NOMO-1 treated with DMSO at 0.1 percent for 48 hours (cell line): ENCODE measurements around the gene ZNF345.

ENCODE experiments used
- DNase-seq: peaks from one replicate; lab custom pipeline; 2025; ENCODE audit not compliant: unreplicated experiment; lab: John Stamatoyannopoulos, UW

The ZNF345 gene

DNA sequence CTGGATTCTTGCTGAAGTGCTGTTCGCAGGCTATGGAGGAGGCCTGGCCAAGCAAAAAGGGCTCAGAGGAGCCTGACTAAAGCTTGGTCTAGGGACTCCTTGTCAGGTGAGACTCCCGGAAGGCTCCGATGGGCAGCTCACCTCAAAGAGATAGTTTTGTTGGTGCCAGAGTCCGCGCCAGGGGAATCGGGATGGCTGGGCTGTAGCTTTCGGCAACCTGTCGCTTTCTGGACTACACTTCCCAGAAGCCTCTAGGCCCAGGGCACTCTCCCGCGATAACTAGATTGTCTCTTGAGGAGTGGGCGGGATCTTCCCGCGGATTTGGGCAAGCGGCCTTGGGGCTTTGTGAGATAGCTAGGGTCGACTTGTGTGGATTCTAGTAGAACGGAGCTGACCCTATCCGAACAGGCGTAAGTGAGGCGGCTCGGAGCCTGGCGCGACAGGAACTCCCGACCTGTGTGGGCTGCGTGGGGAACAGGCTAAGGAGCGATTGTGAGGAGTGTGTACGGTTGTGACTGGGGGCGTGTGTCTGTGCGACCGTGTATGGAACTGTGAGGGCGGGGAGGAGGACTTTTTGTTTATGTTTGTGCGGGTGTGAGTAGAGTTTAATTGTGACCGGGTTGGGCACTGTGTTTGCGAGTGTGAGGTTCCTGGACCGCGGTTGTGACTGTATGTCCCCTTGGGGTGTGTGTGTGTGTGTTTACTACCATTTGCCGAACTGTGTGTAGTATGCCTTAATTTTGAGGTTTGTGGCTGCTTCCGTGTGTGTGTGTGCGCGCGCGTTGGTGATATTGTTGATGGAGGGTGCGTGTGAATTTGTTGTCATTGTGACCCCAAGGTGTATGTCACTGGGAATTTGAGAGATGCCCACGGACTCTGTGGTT is at the start of gene ZNF345:
Gene ZNF345, plus strand, starts transcription at position 318 of the 884 bp plus-strand sequence. CDS start 25,955 bp downstream, outside the sequence.
- DNase-seq, result peak; percentile 92

DNA sequence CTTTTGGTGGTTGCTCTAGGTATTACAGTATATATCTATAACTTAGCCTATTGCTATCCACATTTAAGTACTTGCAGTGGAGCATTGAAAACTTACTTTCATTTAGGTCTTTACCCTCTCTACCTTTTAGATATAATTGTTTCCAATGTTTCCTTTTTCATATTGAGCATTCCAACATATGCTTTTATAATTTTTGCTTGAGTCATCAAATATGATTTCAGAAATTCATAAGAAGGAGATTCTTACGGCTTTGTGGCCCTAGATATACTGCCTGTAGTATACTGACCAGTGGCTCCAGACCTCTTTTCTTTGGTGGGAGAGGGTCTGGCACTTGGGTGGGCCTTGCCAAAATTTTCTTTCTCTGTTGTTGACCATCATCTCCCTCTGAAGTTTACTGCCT is 45.3 kb upstream of the ZNF345 start:
- DNase-seq, result no peak

DNA sequence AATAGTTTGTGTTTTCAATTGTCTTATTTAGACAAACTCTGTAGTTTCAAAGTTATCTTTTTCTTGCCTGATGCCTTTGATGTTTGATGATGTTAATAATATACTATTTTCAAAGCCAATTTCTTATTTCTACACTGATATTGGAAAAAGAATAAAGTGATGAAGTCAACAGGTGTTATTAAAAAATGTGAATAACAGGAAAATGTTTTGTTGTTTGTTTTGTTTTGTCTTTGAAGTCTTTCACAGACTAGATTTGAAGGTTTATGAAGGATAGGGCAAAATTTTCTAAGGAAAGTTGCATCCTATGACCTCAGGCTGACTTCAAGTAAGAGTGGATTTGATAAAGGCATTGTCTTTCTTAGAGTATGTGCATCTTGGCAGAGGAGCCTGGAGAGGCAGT is 43.6 kb upstream of the ZNF345 start:
- no peak for DNase-seq

DNA sequence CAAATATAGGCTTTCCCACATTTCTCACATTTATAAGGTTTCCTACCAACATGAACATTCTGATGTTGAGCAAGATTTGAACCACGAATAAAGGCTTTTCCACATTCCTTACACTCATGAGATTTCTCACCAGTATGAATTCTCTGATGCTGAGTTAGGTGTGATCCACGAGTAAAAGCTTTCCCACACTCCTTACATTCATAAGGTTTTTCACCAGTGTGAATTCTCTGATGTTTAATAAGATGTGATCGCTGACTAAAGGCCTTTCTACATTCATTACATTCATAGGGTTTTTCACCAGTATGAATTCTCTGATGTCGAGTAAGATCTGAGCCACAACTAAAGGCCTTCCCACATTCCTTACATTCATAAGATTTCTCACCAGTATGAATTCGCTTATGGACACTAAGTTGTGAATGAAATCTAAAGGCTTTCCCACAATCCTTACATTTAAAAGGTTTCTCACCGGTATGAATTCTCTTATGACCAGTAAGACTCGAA is 31.5 kb upstream of the ZNF345 start:
- DNase-seq, result no peak

GRCh38 chr19:36821758-36822157 is 28.9 kb upstream of the ZNF345 start:
- DNase-seq, result no peak

DNA sequence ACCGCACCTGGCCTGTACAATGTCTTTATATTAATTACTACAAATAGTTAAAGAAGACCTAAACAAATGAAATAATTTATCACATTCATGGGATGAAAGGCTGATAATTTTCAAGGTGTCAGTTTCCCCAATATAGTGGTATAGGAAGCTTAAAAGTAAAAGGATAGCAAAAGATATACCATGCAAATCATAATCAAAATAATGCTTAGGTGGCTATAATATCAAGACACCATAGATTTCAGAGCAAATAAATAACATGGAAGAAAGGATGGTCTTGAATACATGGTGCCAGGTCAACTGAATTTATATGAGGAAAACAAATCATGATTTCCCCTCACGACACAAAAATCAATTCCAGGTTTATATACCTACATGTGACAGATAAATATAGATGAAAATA is 17.2 kb upstream of the ZNF345 start:
- DNase-seq, result no peak

- DNase-seq, result no peak
These were observed 13.3 kb upstream of the ZNF345 start for GRCh38 chr19:36837176-36837905.

DNA sequence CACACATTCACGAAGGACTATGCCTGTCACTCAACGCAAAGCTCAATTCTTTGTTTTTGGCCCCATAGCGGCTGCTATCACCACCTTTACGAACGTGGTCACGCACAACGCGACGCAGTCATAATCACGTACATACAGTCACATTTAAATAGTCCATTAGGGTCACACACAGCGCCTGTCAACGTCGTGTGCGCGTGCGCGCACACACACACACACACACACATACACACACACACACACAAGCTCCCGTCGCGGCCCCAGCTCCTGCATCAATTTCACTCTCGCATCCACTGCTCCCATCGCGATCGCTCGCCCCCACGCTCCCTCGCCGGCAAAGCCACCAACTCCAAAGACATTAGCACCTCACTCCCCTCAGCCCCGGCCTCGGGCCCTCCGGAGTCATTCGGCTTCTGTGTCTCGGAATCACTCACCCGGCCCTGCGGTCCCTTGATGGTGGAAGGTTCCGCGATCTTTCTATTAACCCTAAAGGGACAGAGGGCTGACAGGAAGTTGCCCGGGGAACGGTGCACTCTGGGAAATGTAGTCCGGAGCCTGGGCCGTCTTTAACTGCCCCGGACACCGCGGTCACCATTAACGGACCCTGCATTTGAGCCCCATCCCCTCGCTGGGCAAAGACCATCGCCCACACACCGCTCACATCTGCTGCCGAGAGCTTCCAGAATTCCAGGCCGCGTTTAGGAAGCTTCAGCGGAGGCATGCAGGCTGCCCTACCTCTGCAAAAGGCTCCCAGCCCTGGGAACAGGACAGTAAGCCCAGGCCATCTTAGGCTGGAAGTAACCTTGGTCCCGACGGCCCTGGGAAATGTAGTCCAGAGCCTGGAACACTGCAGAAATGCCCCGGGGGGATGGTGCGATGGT is 12.5 kb upstream of the ZNF345 start, which contains the start of gene ZNF790:
Gene ZNF790, minus strand, starts transcription at position 482 of the 878 bp plus-strand sequence. CDS start 12,768 bp downstream, outside the sequence.
- DNase-seq, result peak; percentile 69

GRCh38 chr19:36838784-36839324 is 11.8 kb upstream of the ZNF345 start:
- DNase-seq, result no peak

DNA sequence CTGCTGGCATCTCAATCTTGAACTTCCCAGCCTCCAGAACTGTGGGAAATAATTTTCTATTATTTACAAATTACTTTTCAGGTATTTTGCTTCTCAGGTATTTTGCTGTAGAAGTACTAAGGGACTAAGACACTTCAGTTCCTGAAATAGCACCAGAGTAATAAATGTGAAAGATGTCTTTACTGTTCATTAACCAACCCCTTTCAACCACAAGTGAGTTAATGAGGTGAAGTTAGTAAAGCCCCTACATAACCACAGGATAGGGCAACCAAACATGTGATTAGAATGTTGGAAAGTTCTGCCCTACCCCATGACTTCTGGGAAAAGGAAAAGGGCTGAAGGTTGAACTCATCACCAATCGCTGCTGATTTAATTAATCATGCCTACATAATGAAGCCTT is 2.7 kb upstream of the ZNF345 start:
- DNase-seq, result no peak

DNA sequence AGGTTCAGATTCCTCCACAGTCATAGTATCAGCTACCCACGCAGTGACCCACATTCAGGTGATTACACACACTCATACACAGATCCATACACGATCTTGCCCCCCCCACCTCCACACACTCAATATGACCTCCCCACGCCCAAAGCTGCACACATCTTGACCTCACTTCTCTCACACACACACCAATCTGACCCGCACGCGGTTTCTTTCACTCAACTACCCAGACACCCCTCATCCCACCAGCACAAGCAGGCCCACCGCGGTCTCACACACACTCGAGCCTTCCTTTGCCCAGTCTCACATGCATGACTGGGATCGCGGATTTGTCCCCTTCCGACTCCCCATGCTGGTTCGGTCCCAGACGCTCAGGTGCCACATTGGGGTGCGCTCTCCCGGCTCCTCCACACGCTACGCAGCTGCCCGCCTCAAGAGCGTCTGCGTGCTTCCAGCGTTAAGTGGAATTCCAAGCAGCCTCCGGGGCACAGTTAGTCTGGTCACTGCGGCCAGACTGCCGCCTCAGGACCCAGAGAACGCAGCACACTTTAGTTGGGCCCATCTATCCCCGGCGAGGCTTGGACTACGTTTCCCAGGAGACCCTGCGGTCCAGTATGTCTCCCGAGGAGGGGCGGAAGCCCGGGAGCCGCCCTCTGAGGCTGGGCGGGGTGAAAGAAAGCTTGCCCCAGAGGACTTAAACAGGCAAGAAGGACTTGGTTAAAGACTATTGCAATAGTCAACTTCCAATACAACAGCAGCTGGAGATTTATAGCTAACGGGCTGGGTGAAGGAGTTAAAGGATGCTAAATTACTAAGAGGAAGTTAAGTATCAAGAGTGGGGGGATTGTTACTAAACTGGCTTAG is 746 bp upstream of the ZNF345 start:
- DNase-seq, result peak; percentile 90

DNA sequence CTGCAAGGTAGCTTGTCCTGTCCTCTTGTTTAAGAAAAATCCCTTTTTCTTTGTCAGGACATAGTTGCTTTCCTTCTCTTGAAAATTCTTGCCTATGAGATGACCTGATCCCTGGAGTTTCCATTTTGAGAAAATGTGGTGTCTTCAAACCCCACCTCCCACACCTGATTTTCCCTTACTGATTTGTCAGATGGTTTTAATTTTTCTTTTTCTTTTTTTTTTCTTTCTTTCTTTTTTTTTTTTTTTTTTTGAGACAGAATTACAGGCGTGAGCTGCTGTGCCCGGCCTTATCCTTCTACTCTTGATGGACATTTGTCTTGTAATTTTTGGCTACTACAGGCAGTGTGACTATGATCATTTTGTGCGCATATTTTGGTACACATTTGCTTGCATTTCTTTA is 1.2 kb downstream of the ZNF345 start:
- DNase-seq, result no peak

DNA sequence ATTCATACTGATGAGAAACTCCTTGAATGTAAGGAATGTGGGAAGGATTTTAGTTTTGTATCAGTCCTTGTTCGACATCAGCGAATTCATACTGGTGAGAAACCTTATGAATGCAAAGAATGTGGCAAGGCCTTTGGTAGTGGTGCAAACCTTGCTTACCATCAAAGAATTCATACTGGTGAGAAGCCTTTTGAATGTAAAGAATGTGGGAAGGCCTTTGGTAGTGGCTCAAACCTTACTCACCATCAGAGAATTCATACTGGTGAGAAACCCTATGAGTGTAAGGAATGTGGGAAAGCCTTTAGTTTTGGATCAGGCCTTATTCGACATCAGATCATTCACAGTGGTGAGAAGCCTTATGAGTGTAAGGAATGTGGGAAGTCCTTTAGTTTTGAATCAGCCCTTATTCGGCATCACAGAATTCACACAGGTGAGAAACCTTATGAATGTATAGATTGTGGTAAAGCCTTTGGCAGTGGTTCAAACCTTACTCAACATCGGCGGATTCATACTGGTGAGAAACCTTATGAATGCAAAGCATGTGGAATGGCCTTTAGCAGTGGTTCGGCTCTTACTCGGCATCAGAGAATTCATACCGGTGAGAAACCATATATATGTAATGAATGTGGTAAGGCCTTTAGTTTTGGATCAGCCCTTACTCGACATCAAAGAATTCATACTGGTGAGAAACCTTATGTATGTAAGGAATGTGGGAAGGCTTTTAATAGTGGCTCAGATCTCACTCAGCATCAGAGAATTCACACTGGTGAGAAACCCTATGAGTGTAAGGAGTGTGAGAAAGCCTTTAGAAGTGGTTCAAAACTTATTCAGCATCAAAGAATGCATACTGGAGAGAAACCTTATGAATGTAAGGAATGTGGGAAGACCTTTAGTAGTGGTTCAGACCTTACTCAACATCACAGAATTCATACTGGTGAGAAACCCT is 26.6 kb downstream of the ZNF345 start:
- DNase-seq, result no peak

DNA sequence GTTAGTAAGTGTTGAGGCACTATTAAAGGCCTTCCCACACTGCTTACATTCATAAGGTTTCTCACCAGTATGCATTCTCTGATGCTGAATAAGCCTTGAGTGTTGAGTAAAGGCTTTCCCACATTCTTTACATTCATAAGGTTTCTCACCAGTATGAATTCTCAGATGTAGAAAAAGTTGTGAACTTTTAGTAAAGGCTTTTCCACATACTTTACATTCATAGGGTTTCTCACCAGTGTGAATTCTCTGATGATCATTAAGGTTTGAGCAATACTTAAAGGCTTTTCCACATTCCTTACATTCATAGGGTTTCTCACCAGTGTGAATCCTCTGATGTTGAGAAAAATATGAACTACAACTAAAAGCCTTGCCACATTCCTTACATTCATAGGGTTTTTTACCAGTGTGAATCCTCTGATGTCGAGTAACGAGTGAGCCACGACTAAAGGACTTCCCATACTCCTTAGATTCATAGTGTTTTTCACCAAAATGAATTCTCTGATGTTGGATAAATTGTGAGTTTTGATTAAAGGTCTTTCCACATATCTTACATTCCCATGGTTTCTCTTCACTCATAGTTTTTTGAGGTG is 41.2 kb downstream of the ZNF345 start:
- no peak for DNase-seq

- DNase-seq, result no peak
These were observed 44.2 kb downstream of the ZNF345 start for GRCh38 chr19:36894849-36895383.

GRCh38 chr19:36898422-36898821 is 47.7 kb downstream of the ZNF345 start:
- DNase-seq, result no peak

DNA sequence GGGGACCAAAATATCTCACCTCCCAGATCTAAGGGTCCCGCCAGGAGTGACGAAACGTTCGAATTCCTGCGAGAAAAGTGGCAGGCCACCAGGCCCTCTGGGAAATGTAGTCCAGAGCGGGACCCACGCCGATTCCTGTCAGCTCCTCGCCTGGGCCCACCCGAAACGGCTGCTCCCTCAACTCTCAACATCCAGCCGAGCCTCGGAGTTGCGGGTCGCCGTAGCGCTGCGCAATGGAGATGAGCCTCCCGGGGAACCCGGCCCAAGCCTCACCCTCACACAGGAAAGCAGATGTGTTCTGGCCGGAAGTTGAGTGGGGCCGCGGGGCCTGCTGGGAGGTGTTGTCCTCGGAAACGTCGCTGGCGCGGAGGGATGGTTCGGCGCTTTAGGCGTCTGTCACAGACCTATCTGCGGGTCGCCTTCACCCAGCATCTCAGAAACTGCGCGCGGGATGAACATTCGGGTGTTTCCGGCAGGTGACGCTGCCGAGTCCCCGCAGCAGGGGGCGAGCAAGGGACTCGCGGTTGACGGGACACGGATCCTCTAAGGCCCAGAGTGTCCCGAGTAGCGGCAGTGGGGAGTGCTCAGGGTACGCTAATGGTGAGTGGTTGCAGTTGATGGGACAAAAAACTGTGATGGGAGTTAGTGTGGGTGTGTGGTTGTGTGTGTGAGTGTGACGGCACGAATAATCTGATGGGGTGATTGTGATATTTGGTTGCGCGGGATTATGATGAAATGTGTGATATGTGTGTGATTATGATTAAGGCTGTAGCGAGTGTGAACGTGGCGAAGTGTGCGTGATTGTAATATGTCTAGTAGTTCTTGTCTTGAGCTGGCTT is 65.5 kb downstream of the ZNF345 start, which contains the start of the genes ZNF568 and ZNF829:
Gene ZNF568, plus strand, starts transcription at position 341 of the 839 bp plus-strand sequence. CDS start 6,439 bp downstream, outside the sequence.
Gene ZNF829, minus strand, starts transcription at position 300 of the 839 bp plus-strand sequence. CDS start 1,124 bp downstream, outside the sequence.
- no peak for DNase-seq
